ENCODE results near the gene USHBP1.
"Not testable (repeated sequence)": the region's sequence is repeated elsewhere in the genome, so short reads cannot be mapped to it uniquely, and the experiment has no call there.

The USHBP1 gene

GRCh38 chr19:17295551-17295950, 31.0 kb upstream of the USHBP1 start:
- not testable (repeated sequence) for DNase-seq

DNA sequence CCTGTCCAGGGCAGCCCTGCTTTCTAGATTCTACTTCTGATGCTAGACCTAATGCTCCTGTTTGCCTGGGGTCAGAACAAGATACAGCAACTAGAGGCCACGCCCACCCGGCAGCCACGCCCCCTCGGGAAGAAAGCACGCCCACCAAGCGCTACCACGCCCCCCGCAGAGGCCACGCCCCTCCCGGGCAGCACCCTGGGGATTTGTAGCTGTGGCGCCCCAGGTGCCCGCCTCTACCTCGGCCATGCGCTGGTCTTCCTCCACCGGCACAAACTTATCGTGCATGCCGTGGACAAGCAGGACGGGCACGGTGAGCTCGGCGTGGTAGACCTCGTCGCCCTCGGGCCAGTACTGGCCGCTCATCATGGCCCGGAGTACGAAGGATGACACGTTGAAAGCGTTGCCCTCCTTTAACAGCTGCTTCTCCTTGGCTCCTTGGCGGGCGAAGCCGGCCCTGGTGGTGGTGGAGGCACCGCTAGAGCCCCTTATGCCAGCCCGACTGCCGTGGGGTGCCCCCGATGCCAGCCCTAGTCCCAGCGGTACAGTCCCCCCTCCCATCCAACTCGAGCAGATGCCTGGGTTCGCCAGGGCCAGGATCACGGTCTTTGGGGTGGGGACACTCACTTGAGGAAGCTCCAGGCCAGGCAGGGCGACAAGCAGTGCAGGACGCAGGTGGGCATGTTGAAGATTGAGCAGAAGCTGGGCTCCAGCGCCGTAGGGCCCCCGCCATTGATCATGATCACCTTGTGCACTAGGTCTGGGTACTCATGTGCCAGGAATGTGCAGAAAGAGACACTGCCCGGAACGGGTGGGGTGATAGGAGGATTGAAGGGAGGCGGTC, 29.7 kb upstream of the USHBP1 start:
- peak in 2 of 4 experiments; percentile 9 to 19 for DNase-seq

- no peak for DNase-seq
Measured at GRCh38 chr19:17293605-17294004, 29.1 kb upstream of the USHBP1 start.

DNA sequence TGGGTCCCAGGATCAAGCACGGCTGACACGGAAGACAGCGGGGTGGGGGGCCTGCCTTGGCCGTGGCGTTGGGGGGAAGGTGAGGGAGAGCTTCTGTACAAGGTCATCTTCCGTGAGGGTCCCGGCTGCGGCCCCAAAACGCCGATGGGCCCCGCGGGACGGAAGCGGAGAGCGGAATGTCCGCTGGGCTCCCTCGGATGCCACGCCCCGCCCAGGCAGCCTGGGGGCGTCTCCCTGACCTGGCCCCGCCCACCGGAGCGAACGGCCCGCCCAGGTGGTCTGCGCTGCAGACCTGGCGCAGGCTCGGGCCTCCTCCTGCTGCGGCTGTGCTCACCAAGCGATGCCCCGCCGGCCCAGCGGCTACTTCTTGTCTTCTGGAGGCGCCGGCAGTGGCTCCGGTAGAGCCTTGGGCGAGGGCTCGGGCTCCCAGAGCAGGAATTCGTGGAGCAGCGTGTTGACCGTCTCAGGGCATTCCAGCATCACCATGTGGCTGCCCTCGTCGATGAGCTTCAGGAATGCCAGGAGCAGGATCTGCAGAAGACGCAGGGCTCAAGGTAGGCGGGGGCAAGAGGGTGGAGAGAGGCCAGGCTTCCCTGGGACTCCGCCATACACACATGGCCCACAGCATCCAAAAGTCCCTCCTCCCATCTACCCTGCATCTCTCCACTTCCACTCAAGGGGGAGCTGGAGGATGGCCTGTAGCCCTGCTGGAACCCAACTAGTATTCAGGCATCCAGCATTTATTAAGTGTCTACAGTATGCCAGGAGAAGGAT, 27.9 kb upstream of the USHBP1 start:
- DNase-seq = peak; percentile 28 to 74 (median 45)

- no peak for DNase-seq
Measured at GRCh38 chr19:17289489-17289888, 24.9 kb upstream of the USHBP1 start.

DNA sequence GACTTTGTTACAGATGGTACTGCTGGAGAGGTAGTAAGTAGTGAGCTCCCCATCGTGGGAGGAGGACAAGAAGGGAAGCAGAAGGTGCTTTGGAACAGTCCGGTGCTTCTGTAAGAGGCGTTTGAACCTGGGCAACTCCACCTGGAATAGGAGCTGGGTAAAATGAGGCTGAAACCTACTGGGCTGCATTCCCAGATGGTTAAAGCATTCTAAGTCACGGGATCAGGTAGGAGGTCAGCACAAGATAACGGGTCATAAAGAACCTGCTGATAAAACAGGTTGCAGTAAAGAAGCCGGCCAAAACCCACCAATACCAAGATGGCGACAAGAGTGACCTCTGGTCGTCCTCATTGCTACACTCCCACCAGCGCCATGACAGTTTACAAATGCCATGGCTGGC, 22.2 kb upstream of the USHBP1 start:
- no peak for DNase-seq

- DNase-seq = no peak
Measured at GRCh38 chr19:17286263-17286662, 21.7 kb upstream of the USHBP1 start.

GRCh38 chr19:17285415-17286135, 21.0 kb upstream of the USHBP1 start:
- no peak for DNase-seq

GRCh38 chr19:17283504-17283996, 19.0 kb upstream of the USHBP1 start:
- no peak for DNase-seq

GRCh38 chr19:17282488-17283125, 18.1 kb upstream of the USHBP1 start:
- peak; percentile 47 to 71 (median 62) for DNase-seq

- peak in 2 of 4 experiments; percentile 17 to 23 for DNase-seq
Measured at GRCh38 chr19:17281391-17282304, 17.1 kb upstream of the USHBP1 start, which contains the start of gene ANKLE1. Gene ANKLE1 (plus strand): TSS chr19:17281901. CDS start chr19:17281921, 20 bp downstream.

- DNase-seq = no peak
Measured at GRCh38 chr19:17279436-17279835, 14.9 kb upstream of the USHBP1 start.

GRCh38 chr19:17275441-17276175, 11.1 kb upstream of the USHBP1 start:
- DNase-seq = no peak

DNA sequence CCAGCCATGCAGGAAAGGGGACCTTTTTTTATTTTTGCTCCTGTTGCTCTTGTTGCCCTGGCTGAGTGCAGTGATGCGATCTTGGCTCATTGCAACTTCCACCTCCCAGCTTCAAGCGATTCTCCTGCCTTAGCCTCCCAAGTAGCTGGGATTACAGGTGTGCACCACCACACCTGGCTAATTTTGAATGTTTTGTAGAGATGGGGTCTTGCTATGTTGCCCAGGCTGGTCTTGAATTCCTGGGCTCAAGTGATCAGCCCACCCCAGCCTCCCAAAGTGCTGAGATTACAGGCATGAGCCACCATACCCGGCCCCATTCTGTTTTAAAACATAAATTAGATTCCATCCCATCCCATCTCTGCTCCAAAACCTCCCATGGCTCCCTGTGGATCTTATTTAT, 10.3 kb upstream of the USHBP1 start:
- DNase-seq = not testable (repeated sequence)

GRCh38 chr19:17268754-17269153, 4.2 kb upstream of the USHBP1 start:
- DNase-seq = no peak

GRCh38 chr19:17266975-17267788, 2.6 kb upstream of the USHBP1 start, which contains the start of gene BABAM1:
Gene BABAM1 (plus strand): TSS chr19:17267443. CDS start chr19:17268807, 1,364 bp downstream.
- DNase-seq = peak; percentile 63 to 84 (median 76)

GRCh38 chr19:17266589-17266974, 2.0 kb upstream of the USHBP1 start:
- DNase-seq = no peak

- DNase-seq = no peak
Measured at GRCh38 chr19:17266026-17266425, 1.5 kb upstream of the USHBP1 start.

Measured in activated naive CD4-positive, alpha-beta T cell (primary cell).